HG03196 (cell line): ENCODE measurements around the gene AQP1.

Source experiments
- ATAC-seq: cut with Tn5 transposase; IDR thresholded peaks from one replicate; pipeline ENCODE4 v1.9.1; 2021; ENCODE audit not compliant: unreplicated experiment

AQP1 gene

GRCh38 chr7:30971440-30971839, 59.8 kb downstream of the AQP1 start:
- ATAC-seq: no peak

GRCh38 chr7:30971840-30972563, 60.3 kb downstream of the AQP1 start:
- ATAC-seq: no peak

GRCh38 chr7:30973292-30973691, 61.6 kb downstream of the AQP1 start:
- no peak for ATAC-seq

GRCh38 chr7:30973791-30974604, 62.3 kb downstream of the AQP1 start:
- no peak for ATAC-seq

- ATAC-seq: peak; percentile 85
These were observed 63.1 kb downstream of the AQP1 start for GRCh38 chr7:30974605-30975255.
